Parathyroid adenoma (tissue), 2 donors: ENCODE data around the gene LPAR3.

Experiments used
- H2AFZ ChIP-seq: fragments of 300-600 bp; sonication (generic); one replicate; pipeline ENCODE4 v1.7.0; 2017; ENCODE audit warnings: antibody characterized with exemption, mild to moderate bottlenecking
- H3K27ac ChIP-seq: fragments of 300-600 bp; sonication (generic); one replicate; pipeline ENCODE4 v1.7.0; 2017
- H3K27me3 ChIP-seq: fragments of 300-600 bp; sonication (generic); one replicate; pipeline ENCODE4 v1.7.0; 2017; ENCODE audit warnings: low read length; ENCODE audit not compliant: control insufficient read depth, insufficient read depth
- H3K36me3 ChIP-seq: fragments of 300-600 bp; sonication (generic); one replicate; pipeline ENCODE4 v1.7.0; 2017; ENCODE audit warnings: low read length; ENCODE audit not compliant: control insufficient read depth, insufficient read depth
- H3K4me1 ChIP-seq: fragments of 300-600 bp; sonication (generic); one replicate; pipeline ENCODE4 v1.7.0; 2017; ENCODE audit warnings: control low read depth
- H3K4me2 ChIP-seq: fragments of 300-600 bp; sonication (generic); one replicate; pipeline ENCODE4 v1.7.0; 2017; ENCODE audit warnings: low read length
- H3K4me3 ChIP-seq: fragments of 300-600 bp; sonication (generic); one replicate; pipeline ENCODE4 v1.7.0; 2017; ENCODE audit warnings: low read depth, low read length
- H3K79me2 ChIP-seq: fragments of 300-600 bp; sonication (generic); one replicate; pipeline ENCODE4 v1.7.0; 2017; ENCODE audit warnings: control low read depth
- H3K9ac ChIP-seq: fragments of 300-600 bp; sonication (generic); one replicate; pipeline ENCODE4 v1.7.0; 2017; ENCODE audit warnings: mild to moderate bottlenecking
- H3K9me3 ChIP-seq: fragments of 300-600 bp; sonication (generic); one replicate; pipeline ENCODE4 v1.7.0; 2017; ENCODE audit warnings: low read length; ENCODE audit not compliant: control insufficient read depth
- CTCF ChIP-seq: fragments of 300-600 bp; sonication (generic); IDR thresholded peaks from one replicate; pipeline ENCODE4 v1.7.0; 2017; ENCODE audit warnings: antibody characterized with exemption, mild to moderate bottlenecking
- donor health status: primary hyperparathyroidism.

Gene LPAR3, protein sequence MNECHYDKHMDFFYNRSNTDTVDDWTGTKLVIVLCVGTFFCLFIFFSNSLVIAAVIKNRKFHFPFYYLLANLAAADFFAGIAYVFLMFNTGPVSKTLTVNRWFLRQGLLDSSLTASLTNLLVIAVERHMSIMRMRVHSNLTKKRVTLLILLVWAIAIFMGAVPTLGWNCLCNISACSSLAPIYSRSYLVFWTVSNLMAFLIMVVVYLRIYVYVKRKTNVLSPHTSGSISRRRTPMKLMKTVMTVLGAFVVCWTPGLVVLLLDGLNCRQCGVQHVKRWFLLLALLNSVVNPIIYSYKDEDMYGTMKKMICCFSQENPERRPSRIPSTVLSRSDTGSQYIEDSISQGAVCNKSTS

DNA sequence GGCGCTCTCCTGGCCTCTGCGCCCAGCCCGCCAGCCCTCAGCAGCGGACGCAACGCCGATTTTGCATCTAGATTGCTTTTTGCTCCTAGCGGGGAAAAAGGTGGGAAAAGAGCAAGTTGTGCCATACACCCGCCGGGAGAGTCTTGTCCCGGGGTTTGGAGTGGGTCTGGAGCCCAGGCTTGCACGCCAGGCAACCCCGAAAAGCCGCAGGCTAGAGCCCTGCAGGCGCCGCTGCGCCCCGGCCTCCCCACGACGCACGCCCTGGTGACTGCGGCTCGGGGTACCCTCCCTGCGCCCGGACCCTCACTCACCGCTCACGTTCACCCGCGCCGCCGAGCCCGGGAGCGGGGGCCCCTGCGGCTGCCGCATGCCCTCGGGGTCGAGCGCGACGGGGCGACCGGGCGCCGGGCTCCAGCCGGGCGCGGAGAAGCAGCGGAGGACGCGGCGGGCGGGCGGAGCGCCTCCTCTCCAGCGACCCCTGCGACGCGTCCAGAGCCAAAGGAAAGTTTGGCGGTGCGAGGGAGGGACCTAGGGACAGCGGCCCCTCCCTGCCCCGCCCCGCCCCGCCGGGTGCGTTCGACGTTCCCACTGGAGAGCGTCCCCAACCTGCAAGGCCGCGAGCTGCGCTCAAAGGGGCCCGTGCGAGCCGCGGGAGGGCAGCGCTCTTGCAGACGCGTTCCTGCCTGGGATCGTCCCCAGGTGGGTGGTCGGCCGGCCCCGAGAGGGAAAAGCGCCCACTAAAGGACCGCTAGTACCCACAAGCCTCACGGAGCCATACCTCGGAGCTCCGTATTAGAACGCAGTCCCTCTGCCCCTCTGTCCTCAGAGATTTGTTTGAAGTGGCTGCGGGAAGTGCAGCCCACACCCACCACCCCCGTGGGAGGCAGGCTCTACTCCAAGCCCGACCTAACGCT, at the start of gene LPAR3:
LPAR3 (minus strand) TSS at position 502 of the 914 bp plus-strand sequence. CDS start 27,086 bp downstream, outside the sequence.
- Histone ChIP-seq H3K9me3 (no peaks in the 10 kb centered on the region), H3K9ac (no peak within 1 kb of the TSS), H3K4me1 (no peaks in the 10 kb centered on the region), H2AFZ (no peak within 1 kb of the TSS), H3K79me2 (no peaks in the 10 kb centered on the region), H3K27me3 (peaks cover 8% of the 10 kb centered on the region), H3K27ac (no peak within 1 kb of the TSS), H3K36me3 (no peaks in the 10 kb centered on the region), H3K4me3 (peak within 1 kb of the TSS; percentile 14), H3K4me2 (peak within 1 kb of the TSS; percentile 44)
- no peak for TF ChIP-seq CTCF

DNA sequence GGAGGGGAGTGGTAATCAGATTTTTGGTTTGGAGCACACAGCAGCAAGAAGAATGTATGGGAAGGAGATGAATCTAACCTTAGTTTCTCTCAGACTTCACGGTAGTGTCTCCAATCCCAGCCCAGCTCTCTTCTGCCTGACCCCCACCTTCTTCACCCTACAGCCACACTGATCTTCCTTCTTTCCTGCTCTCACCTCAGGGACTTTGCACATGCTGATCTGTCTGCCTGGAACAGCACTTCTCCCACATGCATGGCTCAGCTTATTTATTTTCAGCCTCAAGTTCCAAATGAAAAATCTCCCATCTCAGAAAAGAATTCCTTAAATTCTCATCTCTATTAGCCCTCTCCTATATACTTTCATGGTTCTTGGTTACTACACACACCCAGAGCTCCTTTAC, 48.8 kb upstream of the LPAR3 start:
- Histone ChIP-seq H2AFZ (no peak overlapping the region), H3K4me1 (no peaks in the 10 kb centered on the region), H3K4me3 (no peak overlapping the region)

DNA sequence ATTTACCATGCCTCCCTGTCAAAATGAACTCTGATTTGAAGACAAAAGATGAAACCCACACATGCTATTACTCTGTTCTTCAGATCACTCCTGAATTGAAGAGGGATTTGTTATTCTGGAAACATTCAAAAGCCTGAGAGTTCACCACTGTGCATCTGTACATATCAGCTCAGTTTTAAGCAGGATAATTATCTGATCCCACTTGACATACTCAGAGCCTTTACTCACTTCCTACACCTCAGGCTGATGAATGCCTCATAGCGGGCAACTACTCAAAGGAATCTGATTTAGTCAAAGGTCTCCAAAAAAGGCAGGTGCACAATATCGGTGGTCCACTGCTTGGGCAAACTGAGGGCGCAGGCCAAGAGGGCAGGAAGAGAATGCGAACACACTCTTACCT, 47.5 kb upstream of the LPAR3 start:
- Histone ChIP-seq H3K27ac (no peak overlapping the region), H3K4me1 (no peaks in the 10 kb centered on the region), H3K4me2 (no peak overlapping the region), H2AFZ (no peak overlapping the region), H3K36me3 (no peaks in the 10 kb centered on the region), H3K9ac (no peak overlapping the region), H3K9me3 (no peaks in the 10 kb centered on the region), H3K4me3 (no peak overlapping the region), H3K27me3 (no peaks in the 10 kb centered on the region), H3K79me2 (no peaks in the 10 kb centered on the region)
- no peak for TF ChIP-seq CTCF

More for the DNA sequence above, 48.8 kb upstream of the LPAR3 start:
- Histone ChIP-seq H3K79me2 (no peaks in the 10 kb centered on the region), H3K27me3 (no peaks in the 10 kb centered on the region), H3K4me2 (no peak overlapping the region), H3K27ac (no peak overlapping the region), H3K9ac (no peak overlapping the region), H3K36me3 (no peaks in the 10 kb centered on the region), H3K9me3 (no peaks in the 10 kb centered on the region)
- no peak for TF ChIP-seq CTCF

DNA sequence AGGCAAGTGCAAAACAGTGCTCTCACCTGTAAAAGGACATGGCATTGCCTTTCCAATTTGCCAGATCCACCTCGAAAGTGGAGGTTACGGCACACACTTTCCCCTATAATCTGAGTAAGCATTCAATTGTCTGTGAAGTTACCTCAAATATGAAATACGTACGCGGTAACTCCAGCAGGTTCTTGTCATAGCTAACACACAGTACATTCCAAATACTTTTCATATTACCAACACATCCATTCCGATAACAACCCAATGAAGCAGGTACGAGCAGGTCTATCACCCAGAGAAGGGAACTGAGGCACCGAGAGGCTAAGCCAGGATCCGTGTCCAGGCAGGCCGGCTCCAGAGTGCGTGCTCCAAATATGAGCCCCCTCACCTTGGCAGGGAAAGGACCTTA, 46.8 kb upstream of the LPAR3 start:
- Histone ChIP-seq H3K4me3 (no peak overlapping the region), H3K27ac (no peak overlapping the region), H3K4me1 (no peaks in the 10 kb centered on the region), H3K36me3 (no peaks in the 10 kb centered on the region), H3K27me3 (no peaks in the 10 kb centered on the region), H3K9me3 (no peaks in the 10 kb centered on the region), H2AFZ (no peak overlapping the region), H3K79me2 (no peaks in the 10 kb centered on the region), H3K9ac (no peak overlapping the region), H3K4me2 (no peak overlapping the region)
- TF ChIP-seq CTCF: no peak
